Stimulated activated CD8-positive, alpha-beta memory T cell treated with anti-CD3 and anti-CD28 coated beads, Interleukin-15, amount 100 ng/mL, for 4 hours (primary cell): ENCODE data around the gene PLA2G2C.

ENCODE experiments used
- DNase-seq, 2 donors: peaks; one replicate each; pipeline ENCODE4 v3.0.0-alpha.2; 2020; ENCODE audit warnings: low read depth in 2 of 2

PLA2G2C gene

GRCh38 chr1:20183616-20184271, 2.6 kb downstream of the PLA2G2C start:
- DNase-seq: no peak

- no peak for DNase-seq
Measured at GRCh38 chr1:20183035-20183434, 3.3 kb downstream of the PLA2G2C start.

- no peak for DNase-seq
Measured at GRCh38 chr1:20182415-20182814, 3.9 kb downstream of the PLA2G2C start.

- DNase-seq: no peak
Measured at GRCh38 chr1:20180844-20181207, 5.5 kb downstream of the PLA2G2C start.

GRCh38 chr1:20180129-20180843, 6.0 kb downstream of the PLA2G2C start:
- no peak for DNase-seq

GRCh38 chr1:20179371-20180128, 6.8 kb downstream of the PLA2G2C start:
- DNase-seq: no peak

GRCh38 chr1:20178634-20179370, 7.5 kb downstream of the PLA2G2C start:
- DNase-seq: no peak

GRCh38 chr1:20174937-20175666, 11.2 kb downstream of the PLA2G2C start:
- DNase-seq: no peak

GRCh38 chr1:20172033-20172590, 14.2 kb downstream of the PLA2G2C start:
- DNase-seq: no peak

- DNase-seq: no peak
Measured at GRCh38 chr1:20169932-20170331, 16.4 kb downstream of the PLA2G2C start.

- no peak for DNase-seq
Measured at GRCh38 chr1:20168564-20169491, 17.5 kb downstream of the PLA2G2C start.

GRCh38 chr1:20167126-20167525, 19.2 kb downstream of the PLA2G2C start:
- DNase-seq: no peak

GRCh38 chr1:20166051-20166450, 20.3 kb downstream of the PLA2G2C start:
- DNase-seq: no peak

GRCh38 chr1:20165522-20165951, 20.8 kb downstream of the PLA2G2C start:
- no peak for DNase-seq

GRCh38 chr1:20164694-20165202, 21.6 kb downstream of the PLA2G2C start:
- no peak for DNase-seq

GRCh38 chr1:20160034-20160433, 26.3 kb downstream of the PLA2G2C start:
- DNase-seq: no peak

GRCh38 chr1:20158358-20159070, 27.8 kb downstream of the PLA2G2C start:
- DNase-seq: no peak

- DNase-seq: no peak
Measured at GRCh38 chr1:20154301-20154831, 32.0 kb downstream of the PLA2G2C start.

- no peak for DNase-seq
Measured at GRCh38 chr1:20153000-20153418, 33.3 kb downstream of the PLA2G2C start.
